ENCODE results near the gene RNF213. TPM values are rescaled to one million over a fixed set of nuclear protein-coding genes. Genes with fewer than 3 reads are reported as not detected.

Gene RNF213
- polyA plus RNA-seq, 1 of the 3 experiments (the other 2 are of a cell fraction): 57.5 TPM

DNA sequence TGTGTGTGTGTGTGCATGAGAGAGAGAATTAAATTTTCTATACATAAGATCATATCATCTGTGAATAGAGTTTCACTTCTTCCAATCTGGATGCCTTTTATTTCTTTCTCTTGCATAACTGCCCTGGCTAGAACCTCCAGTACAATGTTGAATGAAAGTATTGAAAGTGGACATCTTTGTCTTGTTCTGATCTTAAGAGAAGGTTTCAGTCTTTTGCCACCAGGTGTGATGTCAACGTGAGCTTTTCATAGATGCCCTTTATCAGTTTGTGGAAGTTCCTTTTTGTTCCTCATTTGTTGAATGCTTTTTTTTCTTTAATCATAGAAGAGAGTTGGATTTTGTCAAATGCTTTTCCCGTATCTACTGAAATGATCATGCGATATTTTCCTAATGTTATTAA, 63.3 kb downstream of the RNF213 start (continued):
- TF ChIP-seq, protein P1, sequence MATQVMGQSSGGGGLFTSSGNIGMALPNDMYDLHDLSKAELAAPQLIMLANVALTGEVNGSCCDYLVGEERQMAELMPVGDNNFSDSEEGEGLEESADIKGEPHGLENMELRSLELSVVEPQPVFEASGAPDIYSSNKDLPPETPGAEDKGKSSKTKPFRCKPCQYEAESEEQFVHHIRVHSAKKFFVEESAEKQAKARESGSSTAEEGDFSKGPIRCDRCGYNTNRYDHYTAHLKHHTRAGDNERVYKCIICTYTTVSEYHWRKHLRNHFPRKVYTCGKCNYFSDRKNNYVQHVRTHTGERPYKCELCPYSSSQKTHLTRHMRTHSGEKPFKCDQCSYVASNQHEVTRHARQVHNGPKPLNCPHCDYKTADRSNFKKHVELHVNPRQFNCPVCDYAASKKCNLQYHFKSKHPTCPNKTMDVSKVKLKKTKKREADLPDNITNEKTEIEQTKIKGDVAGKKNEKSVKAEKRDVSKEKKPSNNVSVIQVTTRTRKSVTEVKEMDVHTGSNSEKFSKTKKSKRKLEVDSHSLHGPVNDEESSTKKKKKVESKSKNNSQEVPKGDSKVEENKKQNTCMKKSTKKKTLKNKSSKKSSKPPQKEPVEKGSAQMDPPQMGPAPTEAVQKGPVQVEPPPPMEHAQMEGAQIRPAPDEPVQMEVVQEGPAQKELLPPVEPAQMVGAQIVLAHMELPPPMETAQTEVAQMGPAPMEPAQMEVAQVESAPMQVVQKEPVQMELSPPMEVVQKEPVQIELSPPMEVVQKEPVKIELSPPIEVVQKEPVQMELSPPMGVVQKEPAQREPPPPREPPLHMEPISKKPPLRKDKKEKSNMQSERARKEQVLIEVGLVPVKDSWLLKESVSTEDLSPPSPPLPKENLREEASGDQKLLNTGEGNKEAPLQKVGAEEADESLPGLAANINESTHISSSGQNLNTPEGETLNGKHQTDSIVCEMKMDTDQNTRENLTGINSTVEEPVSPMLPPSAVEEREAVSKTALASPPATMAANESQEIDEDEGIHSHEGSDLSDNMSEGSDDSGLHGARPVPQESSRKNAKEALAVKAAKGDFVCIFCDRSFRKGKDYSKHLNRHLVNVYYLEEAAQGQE (IDR thresholded peaks at IDR 0.05; ENCODE audit: low read depth, low read length): no peak
- TF ChIP-seq MEF2A (IDR thresholded peaks at IDR 0.05; ENCODE audit: borderline replicate concordance, low read depth): no peak
- no peak for TF ChIP-seq JUND (IDR thresholded peaks at IDR 0.05)
- TF ChIP-seq EZH2phosphoT487 (IDR thresholded peaks at IDR 0.05; ENCODE audit: borderline replicate concordance, low read depth): no peak
- TF ChIP-seq RXRA (IDR thresholded peaks at IDR 0.05; ENCODE audit: borderline replicate concordance, low read depth): no peak

DNA sequence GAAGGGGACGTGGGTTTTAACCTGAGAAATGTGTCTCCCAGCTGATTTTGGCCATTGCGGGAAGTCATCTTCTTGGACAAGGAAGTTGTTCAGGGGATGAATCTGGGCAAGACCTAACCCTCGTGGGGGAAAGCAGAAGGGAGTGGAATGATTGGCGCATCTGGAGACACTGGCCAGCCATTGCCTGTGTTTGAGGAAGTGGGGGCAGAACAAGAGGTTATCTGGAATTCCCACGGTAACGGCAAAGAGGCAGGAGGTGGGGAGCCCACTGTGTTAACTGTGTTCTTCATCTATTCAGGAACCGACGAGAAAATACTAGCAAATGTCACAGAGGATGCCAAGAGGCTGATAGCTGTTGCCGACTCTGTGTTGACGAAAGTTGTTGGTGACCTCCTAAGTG, 66.9 kb downstream of the RNF213 start:
- Histone ChIP-seq H3F3A (replicated peaks; ENCODE audit: insufficient read depth) (no peaks in the 10 kb centered on the region), H3K4me3 (ENCODE audit: low read depth in 2 of 2, low read length in 1 of 2) (no peak overlapping the region), H4K20me1 (ENCODE audit: insufficient read depth) (no peaks in the 10 kb centered on the region), H3K9me2 (no peaks in the 10 kb centered on the region), H3K79me2 (ENCODE audit: insufficient read depth) (no peaks in the 10 kb centered on the region), H3K4me1 (ENCODE audit: control insufficient read depth in 1 of 2, insufficient read depth in 2 of 2, low read depth in 1 of 2, low read length in 1 of 2) (no peaks in the 10 kb centered on the region), H3K27ac (ENCODE audit: low read depth in 2 of 2, low read length in 1 of 2) (no peak overlapping the region), H3K36me3 (replicated peaks in 1 of 2; ENCODE audit: control insufficient read depth in 1 of 2, insufficient read depth in 2 of 2, low read length in 1 of 2) (peaks cover 77% of the 10 kb centered on the region in 2 experiments), H3K9ac (no peak overlapping the region), H3K4me2 (no peak overlapping the region), H3K9me3 (no peaks in the 10 kb centered on the region), H2AFZ (ENCODE audit: low read depth) (no peak overlapping the region), H3K27me3 (ENCODE audit: insufficient read depth) (no peaks in the 10 kb centered on the region)
- DNase-seq: no peak
- CTCF ChIA-PET: no interaction called here
- POLR2A ChIA-PET: no interaction called here
- TF ChIP-seq SIN3A (IDR thresholded peaks at IDR 0.05; ENCODE audit: borderline replicate concordance, low read depth, low read length): no peak
- TF ChIP-seq, protein P1 (IDR thresholded peaks at IDR 0.05; ENCODE audit: low read depth, low read length): no peak
- no peak for TF ChIP-seq POLR2AphosphoS5 (IDR thresholded peaks at IDR 0.05; ENCODE audit: low read depth, low read length)
- TF ChIP-seq, protein P2, sequence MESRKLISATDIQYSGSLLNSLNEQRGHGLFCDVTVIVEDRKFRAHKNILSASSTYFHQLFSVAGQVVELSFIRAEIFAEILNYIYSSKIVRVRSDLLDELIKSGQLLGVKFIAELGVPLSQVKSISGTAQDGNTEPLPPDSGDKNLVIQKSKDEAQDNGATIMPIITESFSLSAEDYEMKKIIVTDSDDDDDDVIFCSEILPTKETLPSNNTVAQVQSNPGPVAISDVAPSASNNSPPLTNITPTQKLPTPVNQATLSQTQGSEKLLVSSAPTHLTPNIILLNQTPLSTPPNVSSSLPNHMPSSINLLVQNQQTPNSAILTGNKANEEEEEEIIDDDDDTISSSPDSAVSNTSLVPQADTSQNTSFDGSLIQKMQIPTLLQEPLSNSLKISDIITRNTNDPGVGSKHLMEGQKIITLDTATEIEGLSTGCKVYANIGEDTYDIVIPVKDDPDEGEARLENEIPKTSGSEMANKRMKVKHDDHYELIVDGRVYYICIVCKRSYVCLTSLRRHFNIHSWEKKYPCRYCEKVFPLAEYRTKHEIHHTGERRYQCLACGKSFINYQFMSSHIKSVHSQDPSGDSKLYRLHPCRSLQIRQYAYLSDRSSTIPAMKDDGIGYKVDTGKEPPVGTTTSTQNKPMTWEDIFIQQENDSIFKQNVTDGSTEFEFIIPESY (IDR thresholded peaks at IDR 0.05; ENCODE audit: borderline replicate concordance, low read depth): no peak
- TF ChIP-seq YY1 (IDR thresholded peaks at IDR 0.05; ENCODE audit: low read depth): no peak
- no peak for TF ChIP-seq MEF2A (IDR thresholded peaks at IDR 0.05; ENCODE audit: borderline replicate concordance, low read depth)
- TF ChIP-seq FOXM1 (IDR thresholded peaks at IDR 0.05; ENCODE audit: low read depth): no peak
- no peak for TF ChIP-seq TCF12 (IDR thresholded peaks at IDR 0.05)
- no peak for TF ChIP-seq NFIC (IDR thresholded peaks at IDR 0.05; ENCODE audit: borderline replicate concordance)
- WGBS (ENCODE audit: low lambda C conversion rate): 81% methylated on average over 10 of the region's 10 CpGs

All from SK-N-SH (cell line).